A673 (cell line): ENCODE data around the gene C13orf46. TPM values are rescaled to one million over a fixed set of nuclear protein-coding genes. Genes with fewer than 3 reads are reported as not detected.

ENCODE experiments used
- BruUV-seq: library from RNA; stranded (reverse); fragments of 400-500 nt; replicated peaks from 2 replicates; lab custom pipeline; 2021; lab: Mats Ljungman, UMichigan
- CTCF ChIA-PET: fragments of 300-600 bp; sonication (Branson Sonifier 250); formaldehyde crosslinking; loops from one replicate; lab custom pipeline; 2022; ENCODE audit warnings: antibody characterized with exemption; lab: Charles Lee
- POLR2A ChIA-PET: fragments of 300-600 bp; sonication (Branson Sonifier 250); formaldehyde crosslinking; loops from one replicate; lab custom pipeline; 2022; ENCODE audit warnings: antibody characterized with exemption; ENCODE audit not compliant: low non-redundant PET; lab: Charles Lee
- DNase-seq: peaks from one replicate; pipeline ENCODE4 v3.0.0-alpha.2; 2015; ENCODE audit warnings: low spot score
- H3K27ac ChIP-seq: fragments of 200-600 bp; sonication (generic); 2 replicates; pipeline ENCODE4 v1.5.1; 2016; ENCODE audit warnings: mixed run types, low read depth, mild to moderate bottlenecking, mixed read lengths, antibody characterized with exemption, low read length; ENCODE audit not compliant: poor library complexity, severe bottlenecking
- H3K27me3 ChIP-seq: fragments of 200-600 bp; sonication (generic); replicated peaks from 2 replicates; pipeline ENCODE4 v1.6.1; 2017; ENCODE audit warnings: mixed run types, low read depth, mild to moderate bottlenecking, mixed read lengths, antibody characterized with exemption, low read length; ENCODE audit not compliant: insufficient read depth, poor library complexity
- H3K36me3 ChIP-seq: fragments of 200-600 bp; sonication (generic); 2 replicates; pipeline ENCODE4 v1.6.1; 2016; ENCODE audit warnings: mixed run types, mild to moderate bottlenecking, mixed read lengths, antibody characterized with exemption, low read length; ENCODE audit not compliant: insufficient read depth, poor library complexity, severe bottlenecking
- H3K4me1 ChIP-seq: fragments of 200-600 bp; sonication (generic); 2 replicates; pipeline ENCODE4 v1.6.1; 2017; ENCODE audit warnings: mixed run types, mild to moderate bottlenecking, mixed read lengths, antibody characterized with exemption, low read length; ENCODE audit not compliant: insufficient read depth, poor library complexity, severe bottlenecking
- H3K4me3 ChIP-seq: fragments of 200-600 bp; sonication (generic); 2 replicates; pipeline ENCODE4 v1.5.1; 2016; ENCODE audit warnings: low read depth, mixed run types, mild to moderate bottlenecking, mixed read lengths, low read length; ENCODE audit not compliant: poor library complexity, severe bottlenecking
- H3K9me3 ChIP-seq: fragments of 200-600 bp; sonication (generic); 2 replicates; pipeline ENCODE4 v1.6.1; 2016; ENCODE audit warnings: mixed run types, low read depth, mild to moderate bottlenecking, mixed read lengths, antibody characterized with exemption, low read length; ENCODE audit not compliant: poor library complexity, severe bottlenecking
- CTCF ChIP-seq: fragments of 300-800, 200-600 bp; sonication (generic); conservative IDR thresholded peaks from 2 replicates; pipeline ENCODE4 v1.5.1; 2017; ENCODE audit warnings: low read depth, mild to moderate bottlenecking, antibody characterized with exemption, low read length, moderate library complexity, mixed read lengths
- EZH2 ChIP-seq: fragments of 200-600 bp; sonication (generic); IDR thresholded peaks from 2 replicates; pipeline ENCODE4 v1.6.1; 2017; ENCODE audit warnings: borderline replicate concordance, low read depth, mild to moderate bottlenecking, mixed read lengths, antibody characterized with exemption, low read length; ENCODE audit not compliant: poor library complexity, severe bottlenecking
- intact Hi-C: fragments of 100-400 bp; cut with micrococcal nuclease; formaldehyde crosslinking; loops from one replicate; pipeline ENCODE4 v1.10.0; 2022; ENCODE audit not compliant: unreplicated experiment
- total RNA-seq: library from RNA; stranded (reverse); gene quantifications from 2 replicates; pipeline ENCODE4 v1.2.3, GENCODE V29; 2021

Gene C13orf46
- total RNA-seq, 1 experiment from 2014 or later = 3.6 TPM

DNA sequence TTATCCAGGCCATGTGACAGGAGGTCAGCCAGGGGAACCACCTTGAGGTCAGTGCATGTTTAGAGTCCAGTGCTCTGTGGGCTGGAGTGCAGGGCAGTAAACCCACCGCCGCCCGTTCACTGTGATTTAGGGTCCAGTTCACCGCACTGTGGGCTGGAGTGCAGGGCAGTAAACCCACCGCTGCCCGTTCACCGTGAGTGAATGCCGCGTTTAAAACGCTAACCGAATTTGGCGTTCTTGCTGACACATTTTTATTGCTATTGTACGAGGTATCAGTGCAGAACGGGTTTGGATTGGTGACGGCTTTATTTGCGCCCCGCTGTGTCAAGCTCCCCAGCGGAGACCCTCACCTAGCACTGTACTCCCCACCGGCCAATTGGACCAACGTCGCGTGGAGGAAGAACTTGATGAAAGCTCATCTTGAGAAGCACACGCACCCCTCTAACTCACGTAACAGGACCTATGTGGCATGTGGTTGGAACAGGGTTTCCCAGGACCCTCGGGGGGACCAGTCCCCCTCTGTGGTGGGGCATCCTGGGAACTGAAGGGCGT is 27.9 kb downstream of the C13orf46 start:
- intact Hi-C loops = no loop called here
- H3K4me1 ChIP-seq = peaks cover 10% of the 10 kb centered on the region
- POLR2A ChIA-PET = no interaction called here
- no peaks in the 10 kb centered on the region for H3K9me3 ChIP-seq
- no peak overlapping the region for H3K27ac ChIP-seq
- no peak for DNase-seq
- no peaks in the 10 kb centered on the region for H3K36me3 ChIP-seq
- CTCF ChIA-PET = no interaction called here
- no peak overlapping the region for H3K4me3 ChIP-seq
- no TSS peak for BruUV-seq
- H3K27me3 ChIP-seq = no peaks in the 10 kb centered on the region
- no peak for TF ChIP-seq CTCF
- no peak for TF ChIP-seq EZH2

DNA sequence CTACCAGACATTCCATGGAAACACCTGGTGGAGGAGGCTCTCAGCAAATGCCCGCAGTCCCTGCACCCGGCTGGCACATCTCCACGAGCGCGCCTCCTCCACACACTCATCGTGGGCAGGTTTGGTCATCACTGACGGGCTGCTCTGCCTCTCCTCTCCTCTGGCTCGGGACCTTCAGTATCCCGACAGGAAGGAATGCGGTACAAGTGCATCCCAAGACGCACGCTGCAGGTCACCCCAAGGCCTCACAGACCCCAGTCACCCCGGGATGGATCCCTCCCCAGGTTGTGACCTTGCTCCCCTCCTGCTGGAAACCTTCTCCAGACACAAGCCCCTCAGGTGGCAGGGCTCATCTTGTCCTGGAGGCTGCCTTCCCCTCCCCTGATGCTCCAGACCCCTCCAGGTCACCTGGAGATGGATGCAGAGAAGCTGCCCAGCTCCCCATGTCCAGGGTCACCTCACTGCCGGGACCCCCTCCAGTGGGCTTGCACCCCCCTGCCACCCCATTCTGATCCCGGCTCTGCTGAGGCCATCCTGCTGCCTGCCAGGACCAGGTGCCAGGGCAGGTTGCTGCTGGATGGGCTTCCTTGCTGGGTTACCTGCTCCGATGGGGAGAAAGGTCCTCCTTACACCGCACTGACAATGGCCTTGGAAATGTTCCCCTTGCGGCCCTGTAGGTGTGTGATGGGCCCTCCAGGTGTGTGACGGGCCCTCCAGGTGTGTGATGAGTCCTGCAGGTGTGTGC is 29.9 kb downstream of the C13orf46 start:
- no peak for TF ChIP-seq CTCF
- no peak for TF ChIP-seq EZH2
- intact Hi-C loops = no loop called here
- DNase-seq = no peak
- ChIA-PET POLR2A (no interaction called here), CTCF (no interaction called here)
- H3K4me3 ChIP-seq = no peak overlapping the region
- no peaks in the 10 kb centered on the region for H3K27me3 ChIP-seq
- no peaks in the 10 kb centered on the region for H3K9me3 ChIP-seq
- no peaks in the 10 kb centered on the region for H3K36me3 ChIP-seq
- BruUV-seq = no TSS peak
- H3K27ac ChIP-seq = no peak overlapping the region
- H3K4me1 ChIP-seq = peaks cover 10% of the 10 kb centered on the region

- no peak for DNase-seq
- ChIA-PET POLR2A (no interaction called here), CTCF (no interaction called here)
- TF ChIP-seq EZH2 (no peak), CTCF (no peak)
- Histone ChIP-seq H3K4me3 (no peak overlapping the region), H3K27me3 (no peaks in the 10 kb centered on the region), H3K36me3 (no peaks in the 10 kb centered on the region), H3K9me3 (no peaks in the 10 kb centered on the region), H3K27ac (no peak overlapping the region), H3K4me1 (no peaks in the 10 kb centered on the region)
- no TSS peak for BruUV-seq
- intact Hi-C loops = no loop called here
Observed at GRCh38 chr13:113942591-113943103, 31.2 kb downstream of the C13orf46 start.
